Measurements from ENCODE around the gene PP2D1.

Gene PP2D1

GRCh38 chr3:19947549-19948225 lies 64.4 kb downstream of the PP2D1 start:
- H3K4me3 ChIP-seq (ENCODE audit: low read depth, low read length): peak overlapping the region; percentile 78
- no peak for DNase-seq (ENCODE audit: low read depth)

DNA sequence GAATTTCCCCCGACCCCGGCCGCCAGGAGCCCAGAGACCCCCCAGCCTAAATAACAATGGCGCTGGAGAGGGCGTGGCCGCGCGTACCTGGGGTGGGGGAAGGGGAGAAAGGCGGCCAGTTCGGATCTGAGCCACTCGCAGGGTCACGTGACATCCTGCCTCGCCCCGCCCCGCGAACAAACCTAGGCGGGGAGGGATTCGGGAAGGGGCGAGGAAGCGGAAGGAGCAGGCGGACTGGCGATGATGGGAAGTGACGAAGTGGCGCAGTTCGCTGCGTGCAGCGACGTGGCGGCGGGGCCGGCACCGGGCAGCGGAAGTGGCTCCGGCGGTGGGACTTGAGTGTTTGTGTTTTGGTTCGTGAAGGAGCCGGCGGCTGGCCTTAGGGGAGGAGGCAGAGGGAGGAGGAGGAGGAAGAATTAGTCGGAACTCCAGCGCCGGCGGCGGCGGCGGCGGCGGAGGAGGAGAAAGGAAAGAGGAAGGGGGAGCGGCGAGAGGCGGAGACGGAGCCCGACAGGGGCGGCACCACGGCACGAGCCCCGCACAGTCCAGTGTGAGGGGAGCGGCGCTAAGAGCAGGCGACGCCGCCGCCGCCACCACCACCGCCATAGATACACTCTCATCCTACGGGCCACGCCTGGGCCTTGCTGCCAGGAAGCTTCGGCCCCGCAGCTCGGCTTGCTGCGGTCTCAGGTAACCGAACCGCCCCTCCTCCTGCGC lies 65.1 kb downstream of the PP2D1 start, which contains the start of gene RAB5A:
Gene RAB5A, plus strand, starts transcription at position 266 of the 717 bp plus-strand sequence. CDS start 3,802 bp downstream, outside the sequence.
- peak within 1 kb of the TSS; percentile 78 for H3K4me3 ChIP-seq (ENCODE audit: low read depth, low read length)
- peak; percentile 95 for DNase-seq (ENCODE audit: low read depth)
- no peak for TF ChIP-seq CTCF (IDR thresholded peaks at IDR 0.05; ENCODE audit: low read depth, low read length, missing control alignments)

More at GRCh38 chr3:19947549-19948225, 64.4 kb downstream of the PP2D1 start:
- TF ChIP-seq CTCF (IDR thresholded peaks at IDR 0.05; ENCODE audit: low read depth, low read length, missing control alignments): no peak

GRCh38 chr3:19945969-19946831 lies 65.9 kb downstream of the PP2D1 start:
- no peak for TF ChIP-seq CTCF (IDR thresholded peaks at IDR 0.05; ENCODE audit: low read depth, low read length, missing control alignments)
- no peak for DNase-seq (ENCODE audit: low read depth)
- peak overlapping the region; percentile 78 for H3K4me3 ChIP-seq (ENCODE audit: low read depth, low read length)

GRCh38 chr3:19945534-19945933 lies 66.5 kb downstream of the PP2D1 start:
- no peak for TF ChIP-seq CTCF (IDR thresholded peaks at IDR 0.05; ENCODE audit: low read depth, low read length, missing control alignments)
- H3K4me3 ChIP-seq (ENCODE audit: low read depth, low read length): no peak overlapping the region
- no peak for DNase-seq (ENCODE audit: low read depth)

- no peak for DNase-seq (ENCODE audit: low read depth)
- TF ChIP-seq CTCF (IDR thresholded peaks at IDR 0.05; ENCODE audit: low read depth, low read length, missing control alignments): no peak
- H3K4me3 ChIP-seq (ENCODE audit: low read depth, low read length): no peak overlapping the region
Observed at GRCh38 chr3:19940643-19941042, 71.4 kb downstream of the PP2D1 start.

DNA sequence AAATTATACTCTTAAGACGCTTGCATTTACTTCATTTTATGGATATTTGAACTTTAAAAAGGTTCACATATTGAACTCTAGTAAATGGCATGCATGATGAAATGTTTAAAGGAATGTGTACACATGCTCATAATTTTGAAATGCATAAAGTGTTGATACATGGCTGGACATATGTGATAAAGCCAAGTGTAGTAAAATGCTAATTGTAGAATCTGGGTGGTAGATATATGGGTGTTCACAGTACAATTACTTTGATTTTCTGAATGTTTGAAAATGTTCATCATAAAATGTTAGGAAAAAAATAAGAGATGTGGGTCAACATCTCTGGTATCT lies 73.8 kb downstream of the PP2D1 start:
- no peak for DNase-seq (ENCODE audit: low read depth)
- TF ChIP-seq CTCF (IDR thresholded peaks at IDR 0.05; ENCODE audit: low read depth, low read length, missing control alignments): no peak
- H3K4me3 ChIP-seq (ENCODE audit: low read depth, low read length): no peak overlapping the region

Measured in GM12864 (cell line).